NCI-H187 (cell line): ENCODE results near the gene LGALS9C.
"Not testable (repeated sequence)": the region's sequence is repeated elsewhere in the genome, so short reads cannot be mapped to it uniquely, and the experiment has no call there.

Source experiments
- DNase-seq, 2 experiments: peaks; one replicate each; lab custom pipeline; 2025; lab: John Stamatoyannopoulos, UW

Gene LGALS9C

GRCh38 chr17:18530405-18530804 lies 53.8 kb downstream of the LGALS9C start:
- DNase-seq = not testable (repeated sequence)

DNA sequence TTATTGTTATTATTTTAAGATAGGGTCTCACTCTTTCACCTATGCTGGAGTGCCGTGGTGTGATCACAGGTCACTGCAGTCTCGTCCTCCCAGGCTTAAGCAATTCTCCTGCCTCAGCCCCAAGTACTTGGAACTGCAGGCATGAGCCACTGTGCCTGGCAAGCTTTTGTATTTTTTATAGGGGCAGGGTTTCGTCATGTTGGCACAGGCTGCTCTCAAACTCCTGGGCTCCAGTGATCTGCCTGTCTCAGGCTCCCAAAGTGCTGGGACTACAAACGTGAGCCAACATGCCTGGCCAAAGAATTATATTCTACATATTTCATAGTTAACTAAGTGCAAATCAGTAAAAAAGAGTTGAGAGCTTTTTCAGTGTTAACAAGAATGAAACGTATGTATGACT lies 65.6 kb downstream of the LGALS9C start:
- DNase-seq = not testable (repeated sequence)

DNA sequence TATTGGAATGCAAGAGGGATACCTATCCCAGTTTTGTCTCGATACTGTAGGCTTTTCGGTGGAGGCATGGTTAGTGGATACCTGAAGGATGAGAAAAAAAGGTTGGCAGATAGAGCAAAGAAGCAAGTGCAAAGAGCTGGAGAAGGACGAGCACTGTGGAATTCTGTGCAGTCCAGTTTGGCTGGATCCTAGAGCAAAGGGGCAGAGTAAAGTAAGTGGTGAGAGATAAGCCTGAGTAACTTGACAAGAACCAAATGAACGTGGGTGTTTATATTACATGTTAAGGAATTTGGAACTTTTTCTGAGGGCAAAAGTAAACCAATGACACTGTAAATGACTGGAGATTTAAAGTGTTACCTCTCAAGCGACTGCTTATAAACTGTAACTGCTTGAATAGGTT lies 66.3 kb downstream of the LGALS9C start:
- not testable (repeated sequence) for DNase-seq
